OCI-LY1 (cell line): Measurements from ENCODE around the gene KCTD16.

ENCODE experiments used
- H2AFZ ChIP-seq: fragments of 200-600 bp; sonication (generic), shearing (Covaris generic); 2 replicates; pipeline ENCODE4 v1.6.0; 2014; ENCODE audit warnings: antibody characterized with exemption, mild to moderate bottlenecking, low read length
- H3F3A ChIP-seq: fragments of 200-600 bp; sonication (generic), shearing (Covaris generic); 2 replicates; pipeline ENCODE4 v1.6.0; 2014; ENCODE audit warnings: mild to moderate bottlenecking, antibody characterized with exemption, low read length, moderate library complexity; ENCODE audit not compliant: insufficient read depth
- H3K27ac ChIP-seq: fragments of 200-600 bp; sonication (generic); 2 replicates; pipeline ENCODE4 v1.5.1; 2014; ENCODE audit warnings: low read length, mixed run types, mild to moderate bottlenecking, low read depth; ENCODE audit not compliant: poor library complexity, severe bottlenecking
- H3K27me3 ChIP-seq: fragments of 200-600 bp; sonication (generic); 2 replicates; pipeline ENCODE4 v1.6.0; 2014; ENCODE audit warnings: antibody characterized with exemption, mild to moderate bottlenecking, low read length, moderate library complexity; ENCODE audit not compliant: insufficient read depth
- H3K36me3 ChIP-seq: fragments of 200-600 bp; sonication (generic); 2 replicates; pipeline ENCODE4 v1.6.1; 2014; ENCODE audit warnings: mild to moderate bottlenecking, antibody characterized with exemption, low read length, moderate library complexity, mixed read lengths; ENCODE audit not compliant: insufficient read depth
- H3K4me1 ChIP-seq: fragments of 200-600 bp; sonication (generic); 2 replicates; pipeline ENCODE4 v1.5.1; 2014; ENCODE audit warnings: mild to moderate bottlenecking, low read length, moderate library complexity; ENCODE audit not compliant: insufficient read depth, severe bottlenecking
- H3K4me2 ChIP-seq: fragments of 200-600 bp; sonication (generic), shearing (Covaris generic); 2 replicates; pipeline ENCODE4 v1.6.1; 2014; ENCODE audit warnings: low read length
- H3K4me3 ChIP-seq: fragments of 200-600 bp; sonication (generic); 2 replicates; pipeline ENCODE4 v1.5.1; 2014; ENCODE audit warnings: low read length, low read depth, mild to moderate bottlenecking, mixed read lengths; ENCODE audit not compliant: poor library complexity, severe bottlenecking
- H3K79me2 ChIP-seq: fragments of 200-600 bp; shearing (Covaris generic); 2 replicates; pipeline ENCODE4 v1.6.1; 2016; ENCODE audit warnings: mixed run types, low read length, mixed read lengths; ENCODE audit not compliant: insufficient read depth
- H3K9ac ChIP-seq: fragments of 200-600 bp; sonication (generic), shearing (Covaris generic); 2 replicates; pipeline ENCODE4 v1.6.1; 2014; ENCODE audit warnings: mild to moderate bottlenecking, low read length, mixed read lengths
- H3K9me2 ChIP-seq: fragments of 200-600 bp; sonication (generic), shearing (Covaris generic); 2 replicates; pipeline ENCODE4 v1.6.1; 2014; ENCODE audit warnings: low read depth, mild to moderate bottlenecking, low read length, mixed read lengths
- H3K9me3 ChIP-seq: fragments of 200-600 bp; shearing (Covaris generic); 2 replicates; pipeline ENCODE4 v1.6.1; 2014; ENCODE audit warnings: low read length, mixed read lengths
- H4K20me1 ChIP-seq: fragments of 200-600 bp; sonication (generic), shearing (Covaris generic); 2 replicates; pipeline ENCODE4 v1.6.0; 2016; ENCODE audit warnings: mild to moderate bottlenecking, low read length; ENCODE audit not compliant: insufficient read depth
- EZH2 ChIP-seq: fragments of 200-600 bp; sonication (generic), shearing (Covaris generic); IDR thresholded peaks from 2 replicates; pipeline ENCODE4 v1.8.0; 2017; ENCODE audit warnings: borderline replicate concordance, mixed run types, mild to moderate bottlenecking, antibody characterized with exemption, low read length, moderate library complexity, mixed read lengths
- TF ChIP-seq, protein P1 (sequence below): fragments of 200-600 bp; sonication (generic), shearing (Covaris generic); IDR thresholded peaks from 2 replicates; pipeline ENCODE4 v1.5.1; 2017; ENCODE audit warnings: mild to moderate bottlenecking, antibody characterized with exemption, low read length, moderate library complexity, mixed read lengths

KCTD16 gene

DNA sequence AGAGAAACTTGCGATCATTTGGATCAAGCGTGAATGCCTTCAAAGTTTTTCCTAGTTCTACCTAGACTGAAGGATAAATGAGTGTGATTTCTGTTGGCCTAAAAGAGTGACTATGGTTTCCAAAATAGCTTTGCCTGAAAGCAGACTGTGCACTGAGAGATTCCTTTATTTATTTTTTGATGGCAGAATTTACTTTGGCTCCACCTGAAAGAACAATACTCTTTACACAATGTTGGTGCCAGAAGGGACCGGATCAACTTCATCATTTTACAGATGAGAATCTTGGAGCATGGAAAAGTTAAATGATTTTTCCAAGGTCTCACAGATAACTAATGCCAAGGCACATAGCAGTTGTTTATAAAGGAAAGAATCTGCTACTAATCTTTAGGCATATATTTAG lies 199.6 kb downstream of the KCTD16 start:
- no peaks in the 10 kb centered on the region for H4K20me1 ChIP-seq
- no peaks in the 10 kb centered on the region for H3F3A ChIP-seq
- H3K4me1 ChIP-seq, result peaks cover 20% of the 10 kb centered on the region
- H3K36me3 ChIP-seq, result no peaks in the 10 kb centered on the region
- no peak overlapping the region for H3K9ac ChIP-seq
- no peak overlapping the region for H2AFZ ChIP-seq
- no peak overlapping the region for H3K4me2 ChIP-seq
- H3K4me3 ChIP-seq, result no peak overlapping the region
- H3K27me3 ChIP-seq, result no peaks in the 10 kb centered on the region
- H3K27ac ChIP-seq, result no peak overlapping the region
- TF ChIP-seq EZH2, result no peak
- TF ChIP-seq, protein P1, sequence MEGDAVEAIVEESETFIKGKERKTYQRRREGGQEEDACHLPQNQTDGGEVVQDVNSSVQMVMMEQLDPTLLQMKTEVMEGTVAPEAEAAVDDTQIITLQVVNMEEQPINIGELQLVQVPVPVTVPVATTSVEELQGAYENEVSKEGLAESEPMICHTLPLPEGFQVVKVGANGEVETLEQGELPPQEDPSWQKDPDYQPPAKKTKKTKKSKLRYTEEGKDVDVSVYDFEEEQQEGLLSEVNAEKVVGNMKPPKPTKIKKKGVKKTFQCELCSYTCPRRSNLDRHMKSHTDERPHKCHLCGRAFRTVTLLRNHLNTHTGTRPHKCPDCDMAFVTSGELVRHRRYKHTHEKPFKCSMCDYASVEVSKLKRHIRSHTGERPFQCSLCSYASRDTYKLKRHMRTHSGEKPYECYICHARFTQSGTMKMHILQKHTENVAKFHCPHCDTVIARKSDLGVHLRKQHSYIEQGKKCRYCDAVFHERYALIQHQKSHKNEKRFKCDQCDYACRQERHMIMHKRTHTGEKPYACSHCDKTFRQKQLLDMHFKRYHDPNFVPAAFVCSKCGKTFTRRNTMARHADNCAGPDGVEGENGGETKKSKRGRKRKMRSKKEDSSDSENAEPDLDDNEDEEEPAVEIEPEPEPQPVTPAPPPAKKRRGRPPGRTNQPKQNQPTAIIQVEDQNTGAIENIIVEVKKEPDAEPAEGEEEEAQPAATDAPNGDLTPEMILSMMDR, result no peak
- no peaks in the 10 kb centered on the region for H3K79me2 ChIP-seq
- H3K9me2 ChIP-seq, result no peaks in the 10 kb centered on the region
- H3K9me3 ChIP-seq, result no peaks in the 10 kb centered on the region

DNA sequence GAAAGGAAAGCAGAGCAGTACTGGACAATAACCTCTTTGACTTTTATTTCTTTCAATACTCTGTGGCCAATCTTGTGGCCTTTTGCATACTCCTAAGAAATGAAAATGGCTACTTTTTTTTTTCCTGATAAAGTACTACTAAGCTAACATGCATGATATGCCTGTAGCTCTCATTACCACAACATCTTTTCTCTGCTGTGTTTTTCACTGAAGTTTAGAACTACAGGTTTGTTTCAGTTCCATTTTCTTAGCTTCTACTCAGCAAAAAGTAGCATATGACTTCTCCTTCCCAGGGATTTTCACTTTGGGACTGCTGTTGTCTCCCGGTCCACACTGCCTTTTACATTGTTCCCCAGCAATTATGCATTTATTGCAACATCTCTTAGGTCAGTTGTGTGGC lies 204.0 kb downstream of the KCTD16 start:
- no peaks in the 10 kb centered on the region for H3K27me3 ChIP-seq
- H3K4me1 ChIP-seq, result peaks cover under 1% of the 10 kb centered on the region
- no peak overlapping the region for H3K4me3 ChIP-seq
- no peaks in the 10 kb centered on the region for H3K9me2 ChIP-seq
- no peak overlapping the region for H3K9ac ChIP-seq
- H4K20me1 ChIP-seq, result no peaks in the 10 kb centered on the region
- no peaks in the 10 kb centered on the region for H3K79me2 ChIP-seq
- no peaks in the 10 kb centered on the region for H3K36me3 ChIP-seq
- no peaks in the 10 kb centered on the region for H3K9me3 ChIP-seq
- H3K4me2 ChIP-seq, result no peak overlapping the region
- no peak overlapping the region for H2AFZ ChIP-seq
- H3K27ac ChIP-seq, result no peak overlapping the region
- no peaks in the 10 kb centered on the region for H3F3A ChIP-seq
- TF ChIP-seq EZH2, result no peak

DNA sequence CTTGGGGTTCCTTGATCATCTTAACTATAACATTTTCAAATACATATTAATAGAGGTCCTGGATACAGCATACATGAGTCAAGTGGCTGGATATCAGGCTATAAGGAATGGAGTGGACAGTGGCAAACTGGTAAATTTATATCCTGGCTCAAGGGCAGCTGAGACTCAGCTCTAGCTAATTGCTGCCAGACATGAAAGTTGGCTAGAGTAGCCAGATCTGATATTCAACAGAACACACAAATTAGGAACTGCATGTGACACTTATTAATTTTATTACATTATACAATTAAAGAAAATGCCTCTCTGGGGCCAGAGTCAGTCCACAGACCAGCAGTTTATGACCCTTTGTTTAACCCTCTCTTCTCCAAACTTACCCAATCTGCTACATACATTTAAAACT lies 206.5 kb downstream of the KCTD16 start:
- no peak overlapping the region for H3K4me3 ChIP-seq
- H3K4me1 ChIP-seq, result no peaks in the 10 kb centered on the region
- H4K20me1 ChIP-seq, result no peaks in the 10 kb centered on the region
- no peak overlapping the region for H3K9ac ChIP-seq
- no peak overlapping the region for H2AFZ ChIP-seq
- no peaks in the 10 kb centered on the region for H3K27me3 ChIP-seq
- H3K4me2 ChIP-seq, result no peak overlapping the region
- no peaks in the 10 kb centered on the region for H3K9me2 ChIP-seq
- TF ChIP-seq EZH2, result no peak
- TF ChIP-seq, protein P1, result no peak
- no peaks in the 10 kb centered on the region for H3K9me3 ChIP-seq
- H3K36me3 ChIP-seq, result no peaks in the 10 kb centered on the region
- no peaks in the 10 kb centered on the region for H3F3A ChIP-seq
- H3K79me2 ChIP-seq, result no peaks in the 10 kb centered on the region
- H3K27ac ChIP-seq, result no peak overlapping the region

DNA sequence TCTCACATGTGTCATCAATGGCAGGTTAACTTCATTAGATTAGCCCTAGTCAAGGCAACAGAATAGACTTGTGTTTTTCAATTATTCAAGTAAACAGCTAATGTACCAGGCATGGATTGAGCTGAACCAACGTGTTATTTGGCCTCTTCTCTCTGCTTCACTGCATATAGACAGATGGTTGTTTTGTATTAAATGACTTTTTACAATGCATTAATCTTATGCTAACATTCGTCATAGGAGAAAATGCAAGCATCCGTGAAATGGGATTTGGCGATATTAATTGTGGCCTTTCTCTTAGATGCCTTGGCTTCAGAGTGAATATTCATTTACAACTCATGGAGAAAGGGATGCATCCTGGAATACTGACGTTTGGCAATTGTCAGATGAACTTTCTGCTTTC lies 208.0 kb downstream of the KCTD16 start:
- Histone ChIP-seq H3K4me3 (no peak overlapping the region), H3K9me2 (no peaks in the 10 kb centered on the region), H3K27ac (no peak overlapping the region), H2AFZ (no peak overlapping the region), H3K79me2 (no peaks in the 10 kb centered on the region), H3K9ac (no peak overlapping the region), H3K36me3 (no peaks in the 10 kb centered on the region), H3F3A (no peaks in the 10 kb centered on the region), H3K4me2 (no peak overlapping the region), H3K27me3 (no peaks in the 10 kb centered on the region), H3K9me3 (no peaks in the 10 kb centered on the region), H3K4me1 (no peaks in the 10 kb centered on the region), H4K20me1 (no peaks in the 10 kb centered on the region)
- TF ChIP-seq EZH2, result no peak
- TF ChIP-seq, protein P1, result no peak
